HG02943 (cell line): Measurements from ENCODE around the gene EFCAB8.
"Not testable (repeated sequence)": the region's sequence is repeated elsewhere in the genome, so short reads cannot be mapped to it uniquely, and the experiment has no call there.

Experiments used
- ATAC-seq: cut with Tn5 transposase; IDR thresholded peaks from one replicate; pipeline ENCODE4 v1.9.1; 2021; ENCODE audit warnings: mild to moderate bottlenecking, low read depth, moderate library complexity; ENCODE audit not compliant: unreplicated experiment

Gene EFCAB8

GRCh38 chr20:32967961-32968457, 109.3 kb downstream of the EFCAB8 start:
- ATAC-seq, result no peak

- no peak for ATAC-seq
Observed at GRCh38 chr20:32968478-32969241, 109.9 kb downstream of the EFCAB8 start.

GRCh38 chr20:32969356-32970114, 110.8 kb downstream of the EFCAB8 start:
- ATAC-seq, result no peak

GRCh38 chr20:32970115-32970972, 111.6 kb downstream of the EFCAB8 start:
- no peak for ATAC-seq

GRCh38 chr20:32970973-32971300, 112.2 kb downstream of the EFCAB8 start:
- ATAC-seq, result no peak

GRCh38 chr20:32971703-32972161, 113.0 kb downstream of the EFCAB8 start:
- ATAC-seq, result no peak

- ATAC-seq, result no peak
Observed at GRCh38 chr20:32972181-32973076, 113.7 kb downstream of the EFCAB8 start.

GRCh38 chr20:32973077-32973717, 114.5 kb downstream of the EFCAB8 start:
- no peak for ATAC-seq

- ATAC-seq, result not testable (repeated sequence)
Observed at GRCh38 chr20:32974204-32975064, 115.7 kb downstream of the EFCAB8 start.

- ATAC-seq, result not testable (repeated sequence)
Observed at GRCh38 chr20:32975121-32975520, 116.4 kb downstream of the EFCAB8 start.

GRCh38 chr20:32975698-32976674, 117.3 kb downstream of the EFCAB8 start:
- no peak for ATAC-seq

- ATAC-seq, result no peak
Observed at GRCh38 chr20:32976746-32977145, 118.0 kb downstream of the EFCAB8 start.

GRCh38 chr20:32977281-32978008, 118.7 kb downstream of the EFCAB8 start:
- no peak for ATAC-seq

GRCh38 chr20:32978009-32978335, 119.2 kb downstream of the EFCAB8 start:
- ATAC-seq, result no peak

GRCh38 chr20:32979201-32979998, 120.7 kb downstream of the EFCAB8 start:
- no peak for ATAC-seq
